Heart right ventricle (tissue), 16 donors: ENCODE data around the gene MCTP1. TPM values are rescaled to one million over a fixed set of nuclear protein-coding genes. Genes with fewer than 3 reads are reported as not detected.

Experiments used
- ATAC-seq, 8 donors: fragments of 200-7000 bp; cut with Tn5 transposase; one replicate each; pipeline ENCODE4 v1.9.1; 2020; ENCODE audit warnings: mild to moderate bottlenecking in 8 of 8, moderate library complexity in 8 of 8, moderate number of reproducible peaks in 1 of 8
- DNase-seq, 2 donors: peaks; one replicate each; pipeline ENCODE4 v3.0.0-alpha.2; 2020
- H3K27ac ChIP-seq, 10 donors: fragments of 200-600 bp; sonication (generic) in 2 of 10; one replicate each; pipeline versions ENCODE4 v1.5.0 to v1.8.0; 2020 to 2022; ENCODE audit warnings: mild to moderate bottlenecking in 3 of 10
- H3K27me3 ChIP-seq, 7 donors: fragments of 200-600 bp; one replicate each; pipeline ENCODE4 v1.8.0; 2021 to 2022; ENCODE audit warnings: mild to moderate bottlenecking in 2 of 7
- H3K36me3 ChIP-seq, 9 donors: fragments of 200-600 bp; sonication (generic) in 1 of 9; one replicate each; pipeline versions ENCODE4 v1.5.0 to v1.8.0; 2020 to 2022; ENCODE audit warnings: mild to moderate bottlenecking in 2 of 9
- H3K4me1 ChIP-seq, 9 donors: fragments of 200-600 bp; sonication (generic) in 1 of 9; one replicate each; pipeline versions ENCODE4 v1.5.0 to v1.8.0; 2020 to 2022; ENCODE audit warnings: mild to moderate bottlenecking in 4 of 9
- H3K4me3 ChIP-seq, 10 donors: fragments of 200-600 bp; sonication (generic) in 2 of 10; one replicate each; pipeline versions ENCODE4 v1.5.0 to v1.8.0; 2020 to 2022; ENCODE audit warnings: mild to moderate bottlenecking in 7 of 10, moderate library complexity in 2 of 10
- H3K9me3 ChIP-seq, 11 donors: fragments of 200-600 bp in 10 of 11; sonication (generic) in 2 of 11; one replicate each; pipeline versions ENCODE4 v1.5.0 to v1.8.0; 2013 to 2022; ENCODE audit warnings: mild to moderate bottlenecking in 2 of 11, control low read depth in 1 of 11, moderate library complexity in 1 of 11
- WGBS, 2 donors: extraction: QIAGEN DNeasy Blood & Tissue Kit; methylation state at CpG; one replicate each; pipeline ENCODE4 v1.1.7; 2013; ENCODE audit warnings: inconsistent platforms in 1 of 2; 5-methylcytosine and 5-hydroxymethylcytosine counted together
- intact Hi-C, 10 donors: fragments of 100-400 bp; cut with DNase I; formaldehyde crosslinking; loops; one replicate each; pipeline versions ENCODE4 v1.11.1 to v1.14.2; 2022
- polyA plus RNA-seq, 2 donors: library from polyadenylated mRNA; stranded (reverse); fragments of 200-250 nt; gene quantifications; one replicate each; pipeline ENCODE4 v1.2.3, GENCODE V29; 2013
- total RNA-seq, 10 donors: library from RNA; stranded (reverse); fragmentation: NEBNext Ultra II Directional in 3 of 10; extraction: Animal tissue kit (Norgen Biotek cat#: 25700) in 3 of 10; gene quantifications; one replicate each; pipeline versions ENCODE4 v1.2.1 to v1.2.4, GENCODE V29; 2021 to 2023
- TF ChIP-seq, protein P1 (sequence below), 9 donors: fragments of 200-600 bp; sonication (generic) in 2 of 9; IDR thresholded peaks; one replicate each; pipeline versions ENCODE4 v1.5.0 to v1.8.0; 2021 to 2022; ENCODE audit warnings: antibody characterized with exemption in 9 of 9, mild to moderate bottlenecking in 5 of 9, moderate library complexity in 1 of 9
- donor health status: Arrhythmogenic right ventricular cardiomyopathy.
- donor health status: ischemic (EF 13 %, LVEDD 7.1; RV severe dilation, severe dysfunction).
- donor health status: healthy with polysubstance abuse.
- donor health status: DM: no; HTN: yes; CAD: no.
- donor health status: DM: no; HTN: no; CAD: no.
- donor health status: ischemic (EF 25% LVEDD 6.9; RV normal size, moderate dysfunction).
- donor health status: ischemic (EF 25% LVEDD 5.7; RV mildly dilated, moderate dysfunction).
- donor health status: healthy.
- donor health status: DM: yes; HTN: yes; CAD: no.
- donor health status: Ischemic cardiomyopathy.
- donor health status: ischemic (EF 35%, LVEDD 5.7; RV mildly dilated, moderate dysfunction).
- donor health status: nonischemic (EF 11% LVEDD 7.7; RV severe dilation, severe dysfunction).
- donor health status: DM: yes; HTN: yes; CAD: no.
- donor health status: PGD.
- donor health status: ischemic (EF 29% LVEDD 5.4; RV normal size, mild dysfunction).
- donor health status: nonischemic (EF 23%, LVEDD 6.1; RV moderate dilation, normal function).

The MCTP1 gene
- total and polyA plus RNA-seq, 12 donors = 1.3 to 19.7 (median 5.3) TPM

DNA sequence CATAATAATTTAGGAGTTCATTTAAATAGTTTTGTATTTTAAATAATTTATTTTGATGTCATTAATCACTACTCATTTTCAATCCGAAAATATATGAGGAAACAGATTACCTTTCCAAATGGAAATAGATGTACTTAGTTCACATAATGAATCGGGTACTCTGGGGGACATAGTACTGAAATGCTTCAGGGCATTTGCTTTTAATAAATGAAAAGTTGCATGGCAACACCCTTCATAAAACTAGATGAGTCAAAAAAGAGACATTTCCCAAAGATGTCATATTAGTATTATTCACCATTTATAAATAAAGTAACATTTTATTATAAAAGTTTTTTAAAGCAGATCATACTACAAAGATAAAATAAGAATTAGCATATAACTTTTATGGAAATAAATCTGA, 177.8 kb downstream of the MCTP1 start:
- no peaks in the 10 kb centered on the region for H3K9me3 ChIP-seq
- no peak overlapping the region for H3K4me3 ChIP-seq
- no peak overlapping the region for H3K27ac ChIP-seq
- intact Hi-C loops = no loop called here
- H3K4me1 ChIP-seq = no peaks in the 10 kb centered on the region
- no peaks in the 10 kb centered on the region for H3K36me3 ChIP-seq
- no peak for ATAC-seq
- TF ChIP-seq, protein P1, sequence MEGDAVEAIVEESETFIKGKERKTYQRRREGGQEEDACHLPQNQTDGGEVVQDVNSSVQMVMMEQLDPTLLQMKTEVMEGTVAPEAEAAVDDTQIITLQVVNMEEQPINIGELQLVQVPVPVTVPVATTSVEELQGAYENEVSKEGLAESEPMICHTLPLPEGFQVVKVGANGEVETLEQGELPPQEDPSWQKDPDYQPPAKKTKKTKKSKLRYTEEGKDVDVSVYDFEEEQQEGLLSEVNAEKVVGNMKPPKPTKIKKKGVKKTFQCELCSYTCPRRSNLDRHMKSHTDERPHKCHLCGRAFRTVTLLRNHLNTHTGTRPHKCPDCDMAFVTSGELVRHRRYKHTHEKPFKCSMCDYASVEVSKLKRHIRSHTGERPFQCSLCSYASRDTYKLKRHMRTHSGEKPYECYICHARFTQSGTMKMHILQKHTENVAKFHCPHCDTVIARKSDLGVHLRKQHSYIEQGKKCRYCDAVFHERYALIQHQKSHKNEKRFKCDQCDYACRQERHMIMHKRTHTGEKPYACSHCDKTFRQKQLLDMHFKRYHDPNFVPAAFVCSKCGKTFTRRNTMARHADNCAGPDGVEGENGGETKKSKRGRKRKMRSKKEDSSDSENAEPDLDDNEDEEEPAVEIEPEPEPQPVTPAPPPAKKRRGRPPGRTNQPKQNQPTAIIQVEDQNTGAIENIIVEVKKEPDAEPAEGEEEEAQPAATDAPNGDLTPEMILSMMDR (IDR thresholded peaks at IDR 0.05) = no peak
- H3K27me3 ChIP-seq = no peaks in the 10 kb centered on the region
- 89 to 91% methylated on average over 2 of the region's 2 CpGs for WGBS, 2 donors
- DNase-seq = no peak

DNA sequence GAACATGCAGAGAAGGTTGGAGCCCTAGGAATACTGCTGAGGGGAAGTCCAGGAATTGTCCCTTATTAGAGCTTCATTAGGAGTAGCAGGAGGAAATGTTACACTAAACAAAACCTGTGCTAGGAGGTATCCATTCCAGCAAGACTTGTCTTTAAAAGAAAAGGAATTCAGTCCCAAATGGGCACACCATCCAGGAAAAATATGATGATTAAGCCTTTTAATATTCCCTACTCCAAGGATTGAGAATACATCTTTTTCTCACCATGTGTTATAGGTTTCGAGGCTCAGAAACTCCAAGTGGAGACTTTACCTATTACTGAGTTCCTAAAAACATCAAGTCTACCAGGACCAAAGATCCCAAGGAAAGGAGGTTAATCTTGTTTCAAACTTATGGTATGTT, 179.3 kb downstream of the MCTP1 start:
- no peak for ATAC-seq
- Histone ChIP-seq H3K4me3 (no peak overlapping the region), H3K27ac (no peak overlapping the region), H3K36me3 (no peaks in the 10 kb centered on the region), H3K9me3 (no peaks in the 10 kb centered on the region), H3K27me3 (no peaks in the 10 kb centered on the region), H3K4me1 (no peaks in the 10 kb centered on the region)
- no peak for DNase-seq
- TF ChIP-seq, protein P1 (IDR thresholded peaks at IDR 0.05) = no peak
- intact Hi-C loops = no loop called here
- WGBS, 2 donors = 89 to 95% methylated on average over 1 of the region's 1 CpG

DNA sequence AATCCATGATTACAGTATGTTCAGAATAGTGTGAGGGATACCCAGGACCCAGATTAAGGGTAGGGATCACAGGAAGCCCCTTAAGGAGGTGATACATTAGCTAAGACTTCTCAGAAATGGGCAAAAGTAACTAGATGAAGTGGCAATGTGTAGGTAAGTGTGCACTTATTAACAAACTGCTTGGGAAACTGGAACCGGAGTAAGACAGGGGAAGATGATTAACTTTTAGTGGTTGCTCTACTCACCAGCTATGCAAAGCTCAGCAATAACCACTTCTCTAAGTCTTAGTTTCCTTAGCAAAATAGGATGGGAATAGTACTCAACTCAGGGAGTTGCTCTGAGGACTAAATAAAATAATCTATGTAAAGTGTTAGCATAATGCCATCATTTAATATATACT, 182.2 kb downstream of the MCTP1 start:
- H3K27ac ChIP-seq = no peak overlapping the region
- H3K4me1 ChIP-seq = no peaks in the 10 kb centered on the region
- no peak for ATAC-seq
- 87 to 93% methylated on average over 1 of the region's 1 CpG for WGBS, 2 donors
- no peak for DNase-seq
- no peaks in the 10 kb centered on the region for H3K36me3 ChIP-seq
- no peaks in the 10 kb centered on the region for H3K27me3 ChIP-seq
- no peak overlapping the region for H3K4me3 ChIP-seq
- intact Hi-C loops = no loop called here
- no peaks in the 10 kb centered on the region for H3K9me3 ChIP-seq
- TF ChIP-seq, protein P1 (IDR thresholded peaks at IDR 0.05) = no peak

DNA sequence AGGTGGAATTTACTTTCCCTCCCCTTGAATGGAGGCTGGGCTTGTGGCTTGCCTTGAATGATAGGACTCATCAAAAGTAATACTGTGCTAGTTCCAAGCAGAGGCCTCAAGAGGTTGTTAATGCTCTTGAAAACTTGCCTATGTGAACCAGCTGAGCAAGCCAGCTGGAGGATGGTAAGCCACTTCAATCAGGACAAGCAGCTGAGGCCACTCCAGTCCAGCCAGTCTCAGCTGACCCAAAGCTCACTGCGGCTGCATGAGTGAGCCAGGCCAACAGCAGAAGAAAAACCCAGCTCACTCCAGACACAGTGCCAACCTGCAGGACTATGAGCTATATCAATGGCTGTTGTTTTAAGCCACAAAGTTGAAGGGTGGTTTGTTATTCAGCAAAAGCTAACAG, 182.8 kb downstream of the MCTP1 start:
- ATAC-seq (no peak), DNase-seq (no peak)
- H3K9me3 ChIP-seq = no peaks in the 10 kb centered on the region
- 89 to 95% methylated on average over 1 of the region's 1 CpG for WGBS, 2 donors
- no peak overlapping the region for H3K27ac ChIP-seq
- no peaks in the 10 kb centered on the region for H3K36me3 ChIP-seq
- TF ChIP-seq, protein P1 (IDR thresholded peaks at IDR 0.05) = no peak
- intact Hi-C loops = no loop called here
- no peaks in the 10 kb centered on the region for H3K4me1 ChIP-seq
- H3K4me3 ChIP-seq = no peak overlapping the region
- H3K27me3 ChIP-seq = no peaks in the 10 kb centered on the region

- Histone ChIP-seq H3K9me3 (no peaks in the 10 kb centered on the region), H3K4me1 (no peaks in the 10 kb centered on the region), H3K27ac (no peak overlapping the region), H3K4me3 (no peak overlapping the region), H3K27me3 (no peaks in the 10 kb centered on the region), H3K36me3 (no peaks in the 10 kb centered on the region)
- ATAC-seq (no peak), DNase-seq (no peak)
- WGBS, 2 donors = 95 to 97% methylated on average over 1 of the region's 1 CpG
- intact Hi-C loops = no loop called here
- TF ChIP-seq, protein P1 (IDR thresholded peaks at IDR 0.05) = no peak
These were observed 184.3 kb downstream of the MCTP1 start for GRCh38 chr5:95100551-95100950.
